Measurements from ENCODE around the gene PTPN4. TPM values are rescaled to one million over a fixed set of nuclear protein-coding genes. Genes with fewer than 3 reads are reported as not detected.

Gene PTPN4
- total and polyA plus RNA-seq, 4 donors, result 4.2 to 70.7 (median 27.0) TPM

- H3K27me3 ChIP-seq (ENCODE audit: control insufficient read depth in 3 of 3, insufficient read depth in 3 of 3, low read length in 2 of 3), result no peaks in the 10 kb centered on the region
- no peak overlapping the region for H3K4me3 ChIP-seq
- peaks cover 0 to 4% (median under 1%) of the 10 kb centered on the region in 4 donors for H3K9me3 ChIP-seq (ENCODE audit: control insufficient read depth in 4 of 4, insufficient read depth in 3 of 4, low read length in 3 of 4)
- H3K4me1 ChIP-seq (ENCODE audit: control insufficient read depth in 5 of 5, insufficient read depth in 5 of 5, low read length in 5 of 5), result peaks cover 0 to 7% (median 0%) of the 10 kb centered on the region in 5 donors
- no peak overlapping the region for H3K9ac ChIP-seq (ENCODE audit: insufficient read depth in 1 of 2, low read length in 2 of 2)
- no peak overlapping the region for H3K27ac ChIP-seq (ENCODE audit: low read depth in 1 of 2, low read length in 1 of 2)
- no peak for DNase-seq
- no peak for ATAC-seq (ENCODE audit: insufficient read depth, low FRiP score)
- WGBS, 2 donors, result 95 to 96% methylated on average over 2 of the region's 2 CpGs
- no peak for TF ChIP-seq CTCF (IDR thresholded peaks at IDR 0.05; ENCODE audit: control extremely low read depth, extremely low read depth)
- peaks cover 5 to 28% (median 15%) of the 10 kb centered on the region in 4 donors for H3K36me3 ChIP-seq (ENCODE audit: control insufficient read depth in 4 of 4, insufficient read depth in 4 of 4, low read length in 4 of 4)
Measured at GRCh38 chr2:119901013-119901412, 141.3 kb downstream of the PTPN4 start.

- no peak for TF ChIP-seq CTCF (IDR thresholded peaks at IDR 0.05; ENCODE audit: control extremely low read depth, extremely low read depth)
- 92 to 96% methylated on average over 2 of the region's 2 CpGs for WGBS, 2 donors
- no peak for DNase-seq
- H3K9me3 ChIP-seq (ENCODE audit: control insufficient read depth in 4 of 4, insufficient read depth in 3 of 4, low read length in 3 of 4), result no peaks in the 10 kb centered on the region
- no peak overlapping the region for H3K27ac ChIP-seq (ENCODE audit: low read depth in 1 of 2, low read length in 1 of 2)
- H3K27me3 ChIP-seq (ENCODE audit: control insufficient read depth in 3 of 3, insufficient read depth in 3 of 3, low read length in 2 of 3), result no peaks in the 10 kb centered on the region
- H3K4me3 ChIP-seq, result no peak overlapping the region
- H3K9ac ChIP-seq (ENCODE audit: insufficient read depth in 1 of 2, low read length in 2 of 2), result no peak overlapping the region
- no peaks in the 10 kb centered on the region for H3K4me1 ChIP-seq (ENCODE audit: control insufficient read depth in 5 of 5, insufficient read depth in 5 of 5, low read length in 5 of 5)
- ATAC-seq (ENCODE audit: insufficient read depth, low FRiP score), result no peak
- H3K36me3 ChIP-seq (ENCODE audit: control insufficient read depth in 4 of 4, insufficient read depth in 4 of 4, low read length in 4 of 4), result peaks cover 0 to 4% (median 1%) of the 10 kb centered on the region in 4 donors
Measured at GRCh38 chr2:119910566-119910965, 150.8 kb downstream of the PTPN4 start.

- H3K27me3 ChIP-seq (ENCODE audit: control insufficient read depth in 3 of 3, insufficient read depth in 3 of 3, low read length in 2 of 3), result no peaks in the 10 kb centered on the region
- 43 to 87% methylated on average over 1 of the region's 1 CpG for WGBS, 2 donors
- H3K9me3 ChIP-seq (ENCODE audit: control insufficient read depth in 4 of 4, insufficient read depth in 3 of 4, low read length in 3 of 4), result no peaks in the 10 kb centered on the region
- H3K4me1 ChIP-seq (ENCODE audit: control insufficient read depth in 5 of 5, insufficient read depth in 5 of 5, low read length in 5 of 5), result no peaks in the 10 kb centered on the region
- no peak for DNase-seq
- no peak for TF ChIP-seq CTCF (IDR thresholded peaks at IDR 0.05; ENCODE audit: control extremely low read depth, extremely low read depth)
- peaks cover 0 to 3% (median 0%) of the 10 kb centered on the region in 4 donors for H3K36me3 ChIP-seq (ENCODE audit: control insufficient read depth in 4 of 4, insufficient read depth in 4 of 4, low read length in 4 of 4)
- no peak overlapping the region for H3K4me3 ChIP-seq
- ATAC-seq (ENCODE audit: insufficient read depth, low FRiP score), result no peak
- H3K9ac ChIP-seq (ENCODE audit: insufficient read depth in 1 of 2, low read length in 2 of 2), result no peak overlapping the region
- H3K27ac ChIP-seq (ENCODE audit: low read depth in 1 of 2, low read length in 1 of 2), result no peak overlapping the region
Measured at GRCh38 chr2:119914266-119914665, 154.5 kb downstream of the PTPN4 start.

GRCh38 chr2:119921825-119922224, 162.1 kb downstream of the PTPN4 start:
- H3K36me3 ChIP-seq (ENCODE audit: control insufficient read depth in 4 of 4, insufficient read depth in 4 of 4, low read length in 4 of 4), result peaks cover 0 to 2% (median 0%) of the 10 kb centered on the region in 4 donors
- no peak for DNase-seq

More at GRCh38 chr2:119921825-119922224, 162.1 kb downstream of the PTPN4 start:
- Histone ChIP-seq H3K4me1 (ENCODE audit: control insufficient read depth in 5 of 5, insufficient read depth in 5 of 5, low read length in 5 of 5) (no peaks in the 10 kb centered on the region), H3K4me3 (no peak overlapping the region), H3K9me3 (ENCODE audit: control insufficient read depth in 4 of 4, insufficient read depth in 3 of 4, low read length in 3 of 4) (no peaks in the 10 kb centered on the region), H3K9ac (ENCODE audit: insufficient read depth in 1 of 2, low read length in 2 of 2) (no peak overlapping the region), H3K27me3 (ENCODE audit: control insufficient read depth in 3 of 3, insufficient read depth in 3 of 3, low read length in 2 of 3) (no peaks in the 10 kb centered on the region), H3K27ac (ENCODE audit: low read depth in 1 of 2, low read length in 1 of 2) (no peak overlapping the region)
- ATAC-seq (ENCODE audit: insufficient read depth, low FRiP score), result no peak
- no peak for TF ChIP-seq CTCF (IDR thresholded peaks at IDR 0.05; ENCODE audit: control extremely low read depth, extremely low read depth)
- WGBS, 2 donors, result 91 to 93% methylated on average over 1 of the region's 1 CpG
